Mammary epithelial cell (primary cell): ENCODE results near the gene PI4KB.

Source experiments
- CTCF ChIP-seq, 2 donors: IDR thresholded peaks in 1 of 2; conservative IDR thresholded peaks in 1 of 2; 2 replicates each; pipeline ENCODE4 v1.5.1; 2011 to 2012; ENCODE audit warnings: inconsistent platforms in 2 of 2, low read length in 2 of 2, mild to moderate bottlenecking in 2 of 2, control low read depth in 1 of 2, low read depth in 1 of 2; ENCODE audit not compliant: insufficient read depth in 1 of 2; ENCODE audit errors: extremely low read depth in 1 of 2
- EZH2 ChIP-seq: IDR thresholded peaks from 2 replicates; pipeline ENCODE4 v1.6.1; 2012; ENCODE audit warnings: low read length, inconsistent platforms, borderline replicate concordance

- TF ChIP-seq EZH2 (no peak), CTCF (conservative IDR thresholded peaks at IDR 0.05 in 1 of 2, IDR thresholded peaks at IDR 0.05 in 1 of 2; ENCODE audit: extremely low read depth in 1 of 2, insufficient read depth in 1 of 2, low read depth in 1 of 2, low read length in 2 of 2) (no peak)
Measured at GRCh38 chr1:151368393-151369301, 41.4 kb upstream of the PI4KB start.
